C4-2B (cell line): ENCODE measurements around the gene WNT4.

ENCODE experiments used
- CTCF ChIP-seq: fragments of 450-650 bp; conservative IDR thresholded peaks from 2 replicates; pipeline ENCODE4 v1.5.1; 2017; ENCODE audit warnings: mild to moderate bottlenecking
- ZFX ChIP-seq: fragments of 450-650 bp; IDR thresholded peaks from 2 replicates; pipeline ENCODE4 v1.6.1; 2017

DNA sequence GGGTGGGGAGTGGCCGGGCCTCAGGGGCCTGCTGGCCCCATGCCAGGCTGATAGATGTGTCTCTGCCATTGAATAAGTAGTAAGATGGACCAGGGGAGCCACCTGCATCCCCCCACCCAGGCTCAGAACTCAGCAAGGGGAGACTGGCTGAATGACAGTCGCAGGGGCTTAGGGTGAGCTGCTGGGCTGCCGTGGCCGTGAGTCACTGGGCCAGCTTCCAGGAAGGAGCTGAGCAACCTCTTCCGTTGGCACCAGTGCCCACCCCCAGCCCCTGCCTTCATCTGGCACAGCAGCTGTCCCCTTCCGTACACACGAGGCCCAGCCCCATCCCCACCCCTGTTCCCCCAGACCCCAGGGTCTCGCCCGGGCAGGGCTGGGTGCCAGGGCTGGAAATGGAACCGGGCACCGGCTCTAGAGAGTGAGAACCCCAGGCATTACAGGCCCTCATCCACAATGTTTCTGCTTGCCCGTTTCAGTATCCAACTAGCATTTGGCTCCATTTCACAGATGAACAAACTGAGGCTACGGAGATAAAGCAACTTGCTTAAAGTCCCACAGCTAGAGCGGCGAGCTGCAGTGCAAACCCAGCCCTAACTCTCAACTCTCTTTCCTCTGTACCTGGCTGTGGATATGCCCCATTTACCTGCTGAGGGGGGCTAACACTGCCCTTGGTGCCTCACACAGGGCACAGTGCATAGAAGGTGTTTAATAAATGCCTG lies 10.2 kb downstream of the WNT4 start:
- TF ChIP-seq CTCF (no peak), ZFX (no peak)
